ENCODE measurements around the gene LRRC71.
A peak's percentile ranks its signal among the peaks of the same experiment; 100 is the strongest.

DNA sequence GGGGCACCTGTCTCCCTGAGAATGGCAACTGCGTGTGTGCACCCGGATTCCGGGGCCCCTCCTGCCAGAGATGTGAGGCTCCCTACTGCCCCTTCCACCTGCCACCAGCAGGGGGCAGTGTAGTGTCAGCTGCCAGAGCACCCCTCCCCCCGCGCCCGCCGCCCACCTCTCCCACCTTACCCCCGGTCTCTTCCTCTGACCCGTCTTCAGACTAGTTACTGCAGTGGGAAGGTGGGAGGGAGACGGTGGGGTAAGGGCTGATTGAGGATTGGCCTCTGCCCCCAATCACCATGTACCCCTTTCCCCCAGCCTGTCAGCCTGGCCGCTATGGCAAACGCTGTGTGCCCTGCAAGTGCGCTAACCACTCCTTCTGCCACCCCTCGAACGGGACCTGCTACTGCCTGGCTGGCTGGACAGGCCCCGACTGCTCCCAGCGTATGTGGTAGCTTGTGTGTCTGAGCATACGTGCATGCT, 10.1 kb upstream of the LRRC71 start:
- TF ChIP-seq, protein P1, sequence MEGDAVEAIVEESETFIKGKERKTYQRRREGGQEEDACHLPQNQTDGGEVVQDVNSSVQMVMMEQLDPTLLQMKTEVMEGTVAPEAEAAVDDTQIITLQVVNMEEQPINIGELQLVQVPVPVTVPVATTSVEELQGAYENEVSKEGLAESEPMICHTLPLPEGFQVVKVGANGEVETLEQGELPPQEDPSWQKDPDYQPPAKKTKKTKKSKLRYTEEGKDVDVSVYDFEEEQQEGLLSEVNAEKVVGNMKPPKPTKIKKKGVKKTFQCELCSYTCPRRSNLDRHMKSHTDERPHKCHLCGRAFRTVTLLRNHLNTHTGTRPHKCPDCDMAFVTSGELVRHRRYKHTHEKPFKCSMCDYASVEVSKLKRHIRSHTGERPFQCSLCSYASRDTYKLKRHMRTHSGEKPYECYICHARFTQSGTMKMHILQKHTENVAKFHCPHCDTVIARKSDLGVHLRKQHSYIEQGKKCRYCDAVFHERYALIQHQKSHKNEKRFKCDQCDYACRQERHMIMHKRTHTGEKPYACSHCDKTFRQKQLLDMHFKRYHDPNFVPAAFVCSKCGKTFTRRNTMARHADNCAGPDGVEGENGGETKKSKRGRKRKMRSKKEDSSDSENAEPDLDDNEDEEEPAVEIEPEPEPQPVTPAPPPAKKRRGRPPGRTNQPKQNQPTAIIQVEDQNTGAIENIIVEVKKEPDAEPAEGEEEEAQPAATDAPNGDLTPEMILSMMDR (IDR thresholded peaks at IDR 0.05) = peak; percentile 65 to 90 (median 78)
- no peak for TF ChIP-seq POLR2AphosphoS5 (IDR thresholded peaks at IDR 0.05)
- TF ChIP-seq POLR2A (IDR thresholded peaks at IDR 0.05) = no peak
